Stomach (tissue), 9 donors: ENCODE results near the gene PDXP. TPM values are rescaled to one million over a fixed set of nuclear protein-coding genes. Genes with fewer than 3 reads are reported as not detected.
A peak's percentile ranks its signal among the peaks of the same experiment; 100 is the strongest.

Experiments
- DNase-seq, 2 donors: peaks; one replicate each; pipeline versions ENCODE4 v3.0.0 to v3.0.0-alpha.2; 2013 to 2019
- H3K27ac ChIP-seq, 5 donors: fragments of 200-600 bp in 4 of 5; sonication (generic) in 4 of 5; one replicate each; pipeline ENCODE4 v1.5.1; 2013 to 2019; ENCODE audit warnings: mild to moderate bottlenecking in 1 of 5, moderate library complexity in 1 of 5
- H3K27me3 ChIP-seq, 3 donors: fragments of 200-600 bp; sonication (generic); one replicate each; pipeline ENCODE4 v1.5.1; 2017 to 2019; ENCODE audit warnings: mixed run types in 1 of 3
- H3K36me3 ChIP-seq, 4 donors: fragments of 200-600 bp; sonication (generic); 1 replicate in 3 of 4; 2 replicates in 1 of 4; pipeline ENCODE4 v1.5.1; 2016 to 2019
- H3K4me1 ChIP-seq, 4 donors: fragments of 200-600 bp; sonication (generic); one replicate each; pipeline ENCODE4 v1.5.1; 2016 to 2019
- H3K4me3 ChIP-seq, 4 donors: fragments of 200-600 bp; sonication (generic) in 3 of 4; one replicate each; pipeline ENCODE4 v1.5.1; 2016 to 2019; ENCODE audit warnings: mild to moderate bottlenecking in 1 of 4
- H3K9me3 ChIP-seq, 4 donors: fragments of 200-600 bp; sonication (generic); one replicate each; pipeline ENCODE4 v1.5.1; 2016 to 2019
- CTCF ChIP-seq, 7 experiments: fragments of 450-650 bp in 4 of 7; fragments of 200-600 bp in 3 of 7; sonication (generic) in 3 of 7; IDR thresholded peaks; one replicate each; pipeline ENCODE4 v1.5.1; 2016 to 2019; ENCODE audit warnings: antibody characterized with exemption in 7 of 7, control low read depth in 2 of 7, mild to moderate bottlenecking in 1 of 7
- EP300 ChIP-seq: sonication (generic); formaldehyde crosslinking; IDR thresholded peaks from one replicate; pipeline ENCODE4 v1.6.1; 2017; ENCODE audit warnings: antibody characterized with exemption
- POLR2A ChIP-seq, 4 donors: fragments of 450-650 bp; IDR thresholded peaks; one replicate each; pipeline ENCODE4 v1.6.1; 2016; ENCODE audit warnings: antibody characterized with exemption in 4 of 4, control low read depth in 2 of 4, mild to moderate bottlenecking in 1 of 4, moderate library complexity in 1 of 4
- POLR2AphosphoS5 ChIP-seq, 3 donors: sonication (generic); formaldehyde crosslinking; IDR thresholded peaks; one replicate each; pipeline ENCODE4 v1.6.1; 2016; ENCODE audit warnings: antibody characterized with exemption in 3 of 3
- WGBS, 5 donors: extraction: QIAGEN DNeasy Blood & Tissue Kit in 3 of 5; methylation state at CpG; one replicate each; pipeline versions ENCODE4 v1.1.5 to v1.1.7; 2013 to 2018; 5-methylcytosine and 5-hydroxymethylcytosine counted together
- intact Hi-C: fragments of 100-400 bp; cut with DNase I; formaldehyde crosslinking; loops from one replicate; pipeline ENCODE4 v1.15.1; 2023; ENCODE audit warnings: low total_unique reads
- polyA plus RNA-seq, 3 donors: library from polyadenylated mRNA; stranded (reverse); fragments of 200-250 nt; gene quantifications; one replicate each; pipeline ENCODE4 v1.2.3, GENCODE V29; 2013
- total RNA-seq, 5 donors: library from RNA; depleted of rRNA; stranded (reverse); fragments of >200 nt; gene quantifications; one replicate each; pipeline versions ENCODE4 v1.1.0 to v1.2.3, GENCODE V29; 2014 to 2016
- donor health status: healthy with polysubstance abuse.
- donor health status: Bipolar disorder and iron deficiency.
- donor health status: healthy.

PDXP gene
- total and polyA plus RNA-seq, 8 donors: 2.9 to 72.1 (median 6.8) TPM

GRCh38 chr22:37704645-37705044, 46.1 kb downstream of the PDXP start:
- 55 to 90% (median 84%) methylated on average over 3 of the region's 3 CpGs for WGBS, 5 donors
- H3K27ac ChIP-seq: no peak overlapping the region
- H3K36me3 ChIP-seq: no peaks in the 10 kb centered on the region
- no peaks in the 10 kb centered on the region for H3K27me3 ChIP-seq
- no peak for DNase-seq
- H3K4me1 ChIP-seq: peaks cover 0 to 21% (median 8%) of the 10 kb centered on the region in 4 donors
- intact Hi-C loops: no loop called here
- TF ChIP-seq POLR2A (IDR thresholded peaks at IDR 0.05): no peak
- no peak for TF ChIP-seq POLR2AphosphoS5 (IDR thresholded peaks at IDR 0.05)
- H3K4me3 ChIP-seq: no peak overlapping the region
- H3K9me3 ChIP-seq: no peaks in the 10 kb centered on the region

GRCh38 chr22:37705205-37705604, 46.7 kb downstream of the PDXP start:
- Histone ChIP-seq H3K4me3 (no peak overlapping the region), H3K9me3 (no peaks in the 10 kb centered on the region), H3K27me3 (no peaks in the 10 kb centered on the region), H3K4me1 (peaks cover 0 to 21% (median 8%) of the 10 kb centered on the region in 4 donors), H3K36me3 (no peaks in the 10 kb centered on the region), H3K27ac (no peak overlapping the region)
- TF ChIP-seq EP300: no peak
- no peak for TF ChIP-seq POLR2A (IDR thresholded peaks at IDR 0.05)
- no peak for TF ChIP-seq POLR2AphosphoS5 (IDR thresholded peaks at IDR 0.05)
- no peak for TF ChIP-seq CTCF (IDR thresholded peaks at IDR 0.05)
- intact Hi-C loops: no loop called here
- WGBS, 5 donors: 93 to 98% (median 95%) methylated on average over 3 of the region's 3 CpGs
- DNase-seq: no peak

GRCh38 chr22:37708580-37709444, 50.3 kb downstream of the PDXP start:
- Histone ChIP-seq H3K27ac (no peak overlapping the region), H3K36me3 (no peaks in the 10 kb centered on the region), H3K9me3 (no peaks in the 10 kb centered on the region), H3K4me1 (no peaks in the 10 kb centered on the region), H3K4me3 (no peak overlapping the region), H3K27me3 (no peaks in the 10 kb centered on the region)
- WGBS, 5 donors: 72 to 91% (median 88%) methylated on average over 14 to 25 of the region's 25 CpGs
- no peak for DNase-seq
- intact Hi-C loops: no loop called here
- TF ChIP-seq CTCF (IDR thresholded peaks at IDR 0.05): no peak
- no peak for TF ChIP-seq EP300
- no peak for TF ChIP-seq POLR2A (IDR thresholded peaks at IDR 0.05)
- no peak for TF ChIP-seq POLR2AphosphoS5 (IDR thresholded peaks at IDR 0.05)

GRCh38 chr22:37709445-37709765, 50.9 kb downstream of the PDXP start:
- H3K4me1 ChIP-seq: no peaks in the 10 kb centered on the region
- no peaks in the 10 kb centered on the region for H3K27me3 ChIP-seq
- no peak for DNase-seq
- no peaks in the 10 kb centered on the region for H3K9me3 ChIP-seq
- no peak for TF ChIP-seq POLR2A (IDR thresholded peaks at IDR 0.05)
- no peak for TF ChIP-seq CTCF (IDR thresholded peaks at IDR 0.05)
- TF ChIP-seq EP300: no peak
- no peak for TF ChIP-seq POLR2AphosphoS5 (IDR thresholded peaks at IDR 0.05)
- H3K4me3 ChIP-seq: no peak overlapping the region
- no peaks in the 10 kb centered on the region for H3K36me3 ChIP-seq
- no peak overlapping the region for H3K27ac ChIP-seq
- intact Hi-C loops: no loop called here
- WGBS, 5 donors: 95 to 97% (median 97%) methylated on average over 5 to 15 of the region's 15 CpGs

- TF ChIP-seq CTCF (IDR thresholded peaks at IDR 0.05) (no peak), POLR2A (IDR thresholded peaks at IDR 0.05) (no peak), POLR2AphosphoS5 (IDR thresholded peaks at IDR 0.05) (no peak), EP300 (no peak)
- Histone ChIP-seq H3K36me3 (no peaks in the 10 kb centered on the region), H3K4me3 (no peak overlapping the region), H3K9me3 (no peaks in the 10 kb centered on the region), H3K27me3 (no peaks in the 10 kb centered on the region), H3K4me1 (no peaks in the 10 kb centered on the region), H3K27ac (no peak overlapping the region)
- intact Hi-C loops: no loop called here
- peak in 1 of 2 donors; percentile 32 for DNase-seq
- WGBS, 5 donors: 46 to 90% (median 79%) methylated on average over 2 to 3 of the region's 3 CpGs
Observed at GRCh38 chr22:37710675-37711074, 52.2 kb downstream of the PDXP start.
